HCT116 (cell line): ENCODE results near the gene SMC1B. TPM values are rescaled to one million over a fixed set of nuclear protein-coding genes. Genes with fewer than 3 reads are reported as not detected.
"Not testable (repeated sequence)": the region's sequence is repeated elsewhere in the genome, so short reads cannot be mapped to it uniquely, and the experiment has no call there.

ENCODE experiments used
- ATAC-seq: fragments of 200-7000 bp; cut with Tn5 transposase; 2 replicates; pipeline ENCODE4 v1.9.1; 2020; ENCODE audit warnings: mild to moderate bottlenecking, moderate library complexity
- BruUV-seq: library from RNA; stranded (reverse); fragments of 400-500 nt; replicated peaks from 2 replicates; lab custom pipeline; 2021; lab: Mats Ljungman, UMichigan
- CTCF ChIA-PET: fragments of 300-600 bp; sonication (Branson Sonifier 250); formaldehyde crosslinking; loops from one replicate; lab custom pipeline; 2021; ENCODE audit warnings: antibody characterized with exemption; lab: Charles Lee
- POLR2A ChIA-PET: fragments of 300-600, 350-600 bp; sonication (Branson Sonifier 250); formaldehyde crosslinking; loops from one replicate; lab custom pipeline; 2021; ENCODE audit warnings: antibody characterized with exemption; lab: Charles Lee
- RAD21 ChIA-PET, 2 experiments: fragments of 300-600 bp; sonication (Branson Sonifier 250); formaldehyde crosslinking; loops; one replicate each; lab custom pipeline; 2023; ENCODE audit warnings: low total read pairs in 2 of 2; ENCODE audit not compliant: uncharacterized antibody in 2 of 2, unreplicated experiment in 2 of 2, low non-redundant PET in 1 of 2; lab: Charles Lee
- DNase-seq: peaks from one replicate; pipeline ENCODE4 v3.0.0-alpha.2; 2010; ENCODE audit warnings: low read depth, low spot score
- H2AFZ ChIP-seq: fragments of 200-600 bp; shearing (Covaris generic), sonication (generic); 2 replicates; pipeline ENCODE4 v1.6.1; 2017; ENCODE audit warnings: low read depth, mixed run types, mixed read lengths, antibody characterized with exemption, low read length; ENCODE audit not compliant: poor library complexity, severe bottlenecking
- H3K27ac ChIP-seq: 2 replicates; pipeline ENCODE4 v1.5.1; 2012; ENCODE audit warnings: low read depth, low read length
- H3K27me3 ChIP-seq: fragments of 200-600 bp; sonication (generic); 2 replicates; pipeline ENCODE4 v1.6.1; 2016; ENCODE audit warnings: mixed run types, low read length, mixed read lengths; ENCODE audit not compliant: insufficient read depth
- H3K36me3 ChIP-seq, 2 experiments: fragments of 200-500 bp in 1 of 2; fragments of 200-600 bp in 1 of 2; sonication (Bioruptor generic) in 1 of 2; sonication (generic) in 1 of 2; 2 replicates each; pipeline versions ENCODE4 v1.5.1 to v1.6.1; 2014 to 2016; ENCODE audit warnings: low read length in 2 of 2, inconsistent platforms in 1 of 2, mixed read lengths in 1 of 2, mixed run types in 1 of 2; ENCODE audit not compliant: insufficient read depth in 2 of 2, control insufficient read depth in 1 of 2
- H3K4me1 ChIP-seq, 2 experiments: fragments of 200-600 bp in 1 of 2; sonication (generic) in 1 of 2; 2 replicates each; pipeline versions ENCODE4 v1.5.1 to v1.6.1; 2012 to 2017; ENCODE audit warnings: low read length in 2 of 2, inconsistent platforms in 1 of 2, mild to moderate bottlenecking in 1 of 2, mixed read lengths in 1 of 2, mixed run types in 1 of 2, moderate library complexity in 1 of 2; ENCODE audit not compliant: insufficient read depth in 2 of 2, control insufficient read depth in 1 of 2
- H3K4me2 ChIP-seq: fragments of 200-600 bp; sonication (generic); 2 replicates; pipeline ENCODE4 v1.6.1; 2017; ENCODE audit warnings: mixed run types, low read length, mixed read lengths
- H3K4me3 ChIP-seq, 2 experiments: fragments of 200-600 bp in 1 of 2; sonication (generic) in 1 of 2; replicated peaks in 1 of 2; 2 replicates each; pipeline ENCODE4 v1.5.1; 2011 to 2016; ENCODE audit warnings: low read length in 2 of 2, control low read depth in 1 of 2, low read depth in 1 of 2, mild to moderate bottlenecking in 1 of 2, mixed read lengths in 1 of 2, mixed run types in 1 of 2
- H3K79me2 ChIP-seq: fragments of 200-600 bp; sonication (generic); 2 replicates; pipeline ENCODE4 v1.6.1; 2017; ENCODE audit warnings: mild to moderate bottlenecking, mixed run types, low read length, moderate library complexity, mixed read lengths; ENCODE audit not compliant: insufficient read depth
- H3K9ac ChIP-seq: fragments of 200-600 bp; sonication (generic); 2 replicates; pipeline ENCODE4 v1.6.1; 2016; ENCODE audit warnings: low read length, mixed read lengths
- H3K9me2 ChIP-seq: fragments of 200-600 bp; sonication (generic), shearing (Covaris generic); 2 replicates; pipeline ENCODE4 v1.6.1; 2017; ENCODE audit warnings: mixed run types, mild to moderate bottlenecking, moderate library complexity; ENCODE audit not compliant: insufficient read depth
- H3K9me3 ChIP-seq, 2 experiments: fragments of 200-500 bp in 1 of 2; fragments of 200-600 bp in 1 of 2; sonication (Bioruptor generic) in 1 of 2; sonication (generic) in 1 of 2; 2 replicates each; pipeline ENCODE4 v1.6.1; 2014 to 2017; ENCODE audit warnings: low read length in 2 of 2, mixed read lengths in 2 of 2, inconsistent platforms in 1 of 2, low read depth in 1 of 2, mild to moderate bottlenecking in 1 of 2, mixed run types in 1 of 2, moderate library complexity in 1 of 2; ENCODE audit not compliant: control insufficient read depth in 1 of 2, insufficient read depth in 1 of 2
- H4K20me1 ChIP-seq: fragments of 200-600 bp; sonication (generic), shearing (Covaris generic); 2 replicates; pipeline ENCODE4 v1.6.1; 2017; ENCODE audit warnings: mixed run types, mild to moderate bottlenecking, moderate library complexity; ENCODE audit not compliant: insufficient read depth
- ATF3 ChIP-seq: IDR thresholded peaks from 2 replicates; pipeline ENCODE4 v1.6.1; 2012
- CBX3 ChIP-seq: IDR thresholded peaks from 2 replicates; pipeline ENCODE4 v1.6.1; 2012; ENCODE audit warnings: low read depth
- CEBPB ChIP-seq: IDR thresholded peaks from 2 replicates; pipeline ENCODE4 v1.6.1; 2012; ENCODE audit warnings: low read depth
- EZH2 ChIP-seq: fragments of 200-600 bp; sonication (generic); IDR thresholded peaks from 2 replicates; pipeline ENCODE4 v1.6.1; 2017; ENCODE audit warnings: antibody characterized with exemption, mixed run types
- MAX ChIP-seq: IDR thresholded peaks from 2 replicates; pipeline ENCODE4 v1.6.1; 2012
- POLR2A ChIP-seq: IDR thresholded peaks from 2 replicates; pipeline ENCODE4 v1.7.0; 2011; ENCODE audit warnings: borderline replicate concordance; ENCODE audit not compliant: insufficient read depth, insufficient read length; ENCODE audit errors: extremely low read depth
- POLR2AphosphoS5 ChIP-seq: IDR thresholded peaks from 2 replicates; pipeline ENCODE4 v1.6.1; 2011; ENCODE audit warnings: mild to moderate bottlenecking, low read depth, low read length, moderate library complexity
- SRF ChIP-seq: IDR thresholded peaks from 2 replicates; pipeline ENCODE4 v1.6.1; 2012; ENCODE audit warnings: low read depth
- YY1 ChIP-seq: IDR thresholded peaks from 2 replicates; pipeline ENCODE4 v1.6.1; 2011; ENCODE audit warnings: low read length, low read depth, moderate library complexity, mild to moderate bottlenecking; ENCODE audit not compliant: insufficient replicate concordance; ENCODE audit errors: extremely low read depth
- ZBTB33 ChIP-seq: IDR thresholded peaks from 2 replicates; pipeline ENCODE4 v1.6.1; 2011; ENCODE audit warnings: mild to moderate bottlenecking, low read length, moderate library complexity; ENCODE audit not compliant: insufficient replicate concordance; ENCODE audit errors: extremely low read depth
- ZNF274 ChIP-seq: fragments of 200-500 bp; sonication (Bioruptor generic); IDR thresholded peaks from 2 replicates; pipeline ENCODE4 v1.6.1; 2014; ENCODE audit warnings: mild to moderate bottlenecking, low read depth, low read length, inconsistent platforms
- intact Hi-C: fragments of 100-400 bp; cut with micrococcal nuclease; formaldehyde crosslinking; loops from 2 replicates; pipeline ENCODE4 v1.10.0; 2022
- total RNA-seq: library from RNA; stranded (reverse); gene quantifications from one replicate; pipeline ENCODE4 v1.2.1, GENCODE V29; 2021; ENCODE audit not compliant: unreplicated experiment

Gene SMC1B
- total RNA-seq, 1 experiment from 2014 or later: not detected

- H4K20me1 ChIP-seq: no peaks in the 10 kb centered on the region
- no peak overlapping the region for H3K27ac ChIP-seq
- DNase-seq (no peak), ATAC-seq (no peak)
- no peaks in the 10 kb centered on the region for H3K9me3 ChIP-seq
- no peaks in the 10 kb centered on the region for H3K79me2 ChIP-seq
- ChIA-PET POLR2A (no interaction called here), CTCF (no interaction called here), RAD21 (no interaction called here)
- H3K36me3 ChIP-seq: no peaks in the 10 kb centered on the region
- H2AFZ ChIP-seq: no peak overlapping the region
- H3K4me2 ChIP-seq: no peak overlapping the region
- TF ChIP-seq CBX3 (no peak), YY1 (no peak), SRF (no peak), ZBTB33 (no peak), POLR2AphosphoS5 (no peak), EZH2 (no peak), MAX (no peak), ATF3 (no peak), POLR2A (no peak), ZNF274 (no peak), CEBPB (no peak)
- no peak overlapping the region for H3K9ac ChIP-seq
- no TSS peak for BruUV-seq
- intact Hi-C loops: no loop called here
- H3K9me2 ChIP-seq: no peaks in the 10 kb centered on the region
- H3K27me3 ChIP-seq: no peaks in the 10 kb centered on the region
- H3K4me3 ChIP-seq: no peak overlapping the region
- H3K4me1 ChIP-seq: no peaks in the 10 kb centered on the region
These were observed 36.8 kb upstream of the SMC1B start for GRCh38 chr22:45450101-45450785.

- H3K9me3 ChIP-seq, intact Hi-C loops, H4K20me1 ChIP-seq, H3K4me2 ChIP-seq, ATAC-seq, H3K9me2 ChIP-seq, H3K27ac ChIP-seq, H3K27me3 ChIP-seq, RAD21 ChIA-PET, H3K79me2 ChIP-seq, CTCF ChIA-PET, H3K4me1 ChIP-seq, H2AFZ ChIP-seq, H3K9ac ChIP-seq, POLR2A ChIA-PET, DNase-seq, BruUV-seq, H3K36me3 ChIP-seq, H3K4me3 ChIP-seq: not testable (repeated sequence)
These were observed 36.0 kb upstream of the SMC1B start for GRCh38 chr22:45449442-45449841.
